ENCODE results near the gene MND1. TPM values are rescaled to one million over a fixed set of nuclear protein-coding genes. Genes with fewer than 3 reads are reported as not detected.
A peak's percentile ranks its signal among the peaks of the same experiment; 100 is the strongest.

Gene MND1
- total RNA-seq, 2 experiments from 2014 or later, result 59.4 to 101 TPM

- Histone ChIP-seq H3K9me2 (ENCODE audit: insufficient read depth, low read length) (no peaks in the 10 kb centered on the region), H3K79me2 (ENCODE audit: insufficient read depth, low read depth, low read length) (no peaks in the 10 kb centered on the region), H3K4me3 (ENCODE audit: low read depth, low read length, poor library complexity, severe bottlenecking) (no peak overlapping the region), H2AFZ (ENCODE audit: low read length) (no peak overlapping the region), H3K4me1 (ENCODE audit: insufficient read depth, low read length, poor library complexity, severe bottlenecking) (no peaks in the 10 kb centered on the region), H3K36me3 (ENCODE audit: insufficient read depth, low read length) (no peaks in the 10 kb centered on the region), H3K27ac (ENCODE audit: low read depth, low read length, poor library complexity, severe bottlenecking) (no peak overlapping the region), H3K4me2 (ENCODE audit: low read length) (no peak overlapping the region), H3K9me3 (ENCODE audit: low read length) (no peaks in the 10 kb centered on the region), H4K20me1 (ENCODE audit: insufficient read depth, low read length) (no peaks in the 10 kb centered on the region)
- CTCF ChIA-PET (ENCODE audit: unreplicated experiment), result no interaction called here
- BruUV-seq (replicated peaks), result no TSS peak
- DNase-seq (ENCODE audit: low spot score), result no peak
- POLR2A ChIA-PET, result no interaction called here
- intact Hi-C loops (cut with micrococcal nuclease; ENCODE audit: unreplicated experiment), result loop anchor here (5.0 kb wide), 1 partner anchor 83 kb away; no protein-coding TSS in a partner anchor
- TF ChIP-seq CTCF (conservative IDR thresholded peaks at IDR 0.05; ENCODE audit: low read length) (no peak), EZH2phosphoT487 (IDR thresholded peaks at IDR 0.05; ENCODE audit: borderline replicate concordance, low read depth, low read length) (no peak)
These were observed 29.6 kb upstream of the MND1 start for GRCh38 chr4:153314915-153315314.

- no peaks in the 10 kb centered on the region for H3K36me3 ChIP-seq (ENCODE audit: insufficient read depth, low read length)
- H3K4me3 ChIP-seq (ENCODE audit: low read depth, low read length, poor library complexity, severe bottlenecking), result no peak overlapping the region
- no peak overlapping the region for H2AFZ ChIP-seq (ENCODE audit: low read length)
- H4K20me1 ChIP-seq (ENCODE audit: insufficient read depth, low read length), result no peaks in the 10 kb centered on the region
- no TSS peak for BruUV-seq (replicated peaks)
- intact Hi-C loops (cut with micrococcal nuclease; ENCODE audit: unreplicated experiment), result loop anchor here (1.0 to 5.0 kb wide), 3 partner anchors 87 to 234 kb away; no protein-coding TSS in a partner anchor
- peak; percentile 68 for DNase-seq (ENCODE audit: low spot score)
- no peaks in the 10 kb centered on the region for H3K9me3 ChIP-seq (ENCODE audit: low read length)
- no peaks in the 10 kb centered on the region for H3K9me2 ChIP-seq (ENCODE audit: insufficient read depth, low read length)
- peaks cover 11% of the 10 kb centered on the region for H3K4me1 ChIP-seq (ENCODE audit: insufficient read depth, low read length, poor library complexity, severe bottlenecking)
- no peaks in the 10 kb centered on the region for H3K79me2 ChIP-seq (ENCODE audit: insufficient read depth, low read depth, low read length)
- CTCF ChIA-PET (ENCODE audit: unreplicated experiment), result no interaction called here
- POLR2A ChIA-PET, result interaction anchor here (0.9 kb wide), 1 partner anchor 24 kb away, joined by 3 read pairs; no protein-coding TSS in a partner anchor
- H3K4me2 ChIP-seq (ENCODE audit: low read length), result no peak overlapping the region
- peak; percentile 96 for TF ChIP-seq CTCF (conservative IDR thresholded peaks at IDR 0.05; ENCODE audit: low read length)
- TF ChIP-seq EZH2phosphoT487 (IDR thresholded peaks at IDR 0.05; ENCODE audit: borderline replicate concordance, low read depth, low read length), result no peak
- H3K27ac ChIP-seq (ENCODE audit: low read depth, low read length, poor library complexity, severe bottlenecking), result no peak overlapping the region
These were observed 25.7 kb upstream of the MND1 start for GRCh38 chr4:153318696-153319320.

- Histone ChIP-seq H3K27ac (ENCODE audit: low read depth, low read length, poor library complexity, severe bottlenecking) (no peak overlapping the region), H3K4me1 (ENCODE audit: insufficient read depth, low read length, poor library complexity, severe bottlenecking) (peaks cover 22% of the 10 kb centered on the region), H3K36me3 (ENCODE audit: insufficient read depth, low read length) (no peaks in the 10 kb centered on the region), H3K4me2 (ENCODE audit: low read length) (peak overlapping the region; percentile 26; the same call in 1 of the 2 replicates), H3K79me2 (ENCODE audit: insufficient read depth, low read depth, low read length) (no peaks in the 10 kb centered on the region), H3K9me2 (ENCODE audit: insufficient read depth, low read length) (no peaks in the 10 kb centered on the region), H3K9me3 (ENCODE audit: low read length) (no peaks in the 10 kb centered on the region), H2AFZ (ENCODE audit: low read length) (no peak overlapping the region), H3K4me3 (ENCODE audit: low read depth, low read length, poor library complexity, severe bottlenecking) (no peak overlapping the region), H4K20me1 (ENCODE audit: insufficient read depth, low read length) (no peaks in the 10 kb centered on the region)
- CTCF ChIA-PET (ENCODE audit: unreplicated experiment), result no interaction called here
- no TSS peak for BruUV-seq (replicated peaks)
- TF ChIP-seq CTCF (conservative IDR thresholded peaks at IDR 0.05; ENCODE audit: low read length) (no peak), EZH2phosphoT487 (IDR thresholded peaks at IDR 0.05; ENCODE audit: borderline replicate concordance, low read depth, low read length) (no peak)
- POLR2A ChIA-PET, result interaction anchor here (0.6 to 2.0 kb wide), 8 partner anchors 12 to 326 kb away, joined by 3 to 7 read pairs (median 4); no protein-coding TSS in a partner anchor
- intact Hi-C loops (cut with micrococcal nuclease; ENCODE audit: unreplicated experiment), result no loop called here
- no peak for DNase-seq (ENCODE audit: low spot score)
These were observed 21.7 kb upstream of the MND1 start for GRCh38 chr4:153322791-153323190.

Data from OCI-LY7 (cell line).